Stimulated activated CD8-positive, alpha-beta memory T cell treated with anti-CD3 and anti-CD28 coated beads, Interleukin-12 subunit alpha, Interleukin-12 subunit beta, amount 100 ng/mL, for 24 hours (primary cell): Measurements from ENCODE around the gene PLEKHA5.
"Not testable (repeated sequence)": the region's sequence is repeated elsewhere in the genome, so short reads cannot be mapped to it uniquely, and the experiment has no call there.

Experiments
- DNase-seq: peaks from one replicate; pipeline ENCODE4 v3.0.0-alpha.2; 2020; ENCODE audit errors: extremely low read depth

PLEKHA5 gene

GRCh38 chr12:19169222-19169621, 39.7 kb downstream of the PLEKHA5 start:
- no peak for DNase-seq

GRCh38 chr12:19170286-19170685, 40.8 kb downstream of the PLEKHA5 start:
- not testable (repeated sequence) for DNase-seq

DNA sequence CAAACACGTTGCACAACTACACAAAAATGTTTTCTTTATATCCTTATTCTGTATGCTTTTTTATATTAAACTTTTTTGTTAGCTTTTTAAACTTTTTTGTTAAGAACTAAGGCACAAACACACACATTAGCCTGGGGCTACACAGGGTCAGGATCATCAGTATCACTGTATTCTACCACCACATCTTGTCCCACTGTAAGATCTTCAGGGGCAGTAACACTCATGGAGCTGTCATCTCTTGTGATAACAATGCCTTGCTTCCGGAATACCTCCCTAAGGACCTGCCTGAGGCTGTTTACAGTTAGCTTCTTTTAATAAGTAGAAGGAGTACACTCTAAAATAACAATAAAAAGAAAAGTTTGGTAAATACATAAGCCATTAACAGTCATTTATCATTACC, 42.2 kb downstream of the PLEKHA5 start:
- DNase-seq = no peak

DNA sequence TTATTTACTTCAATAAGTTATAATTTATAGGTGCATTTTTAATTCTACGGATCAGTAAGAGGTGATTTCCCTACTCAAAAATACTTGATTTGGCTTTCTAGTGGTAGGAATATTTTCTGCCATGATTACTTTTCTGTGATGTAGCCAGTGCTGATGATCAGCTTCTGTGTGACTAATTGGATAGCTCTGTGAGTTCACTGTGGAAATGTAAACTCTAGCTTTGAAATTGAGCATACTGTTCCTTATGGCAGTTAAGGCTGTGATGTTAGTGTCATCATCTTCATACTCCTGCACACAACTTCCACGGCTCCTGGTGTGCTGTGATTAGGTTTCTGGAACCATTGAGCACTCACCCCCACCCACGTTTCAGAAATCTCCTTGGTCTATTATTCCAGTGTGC, 48.2 kb downstream of the PLEKHA5 start:
- no peak for DNase-seq

GRCh38 chr12:19179986-19180385, 50.5 kb downstream of the PLEKHA5 start:
- no peak for DNase-seq

DNA sequence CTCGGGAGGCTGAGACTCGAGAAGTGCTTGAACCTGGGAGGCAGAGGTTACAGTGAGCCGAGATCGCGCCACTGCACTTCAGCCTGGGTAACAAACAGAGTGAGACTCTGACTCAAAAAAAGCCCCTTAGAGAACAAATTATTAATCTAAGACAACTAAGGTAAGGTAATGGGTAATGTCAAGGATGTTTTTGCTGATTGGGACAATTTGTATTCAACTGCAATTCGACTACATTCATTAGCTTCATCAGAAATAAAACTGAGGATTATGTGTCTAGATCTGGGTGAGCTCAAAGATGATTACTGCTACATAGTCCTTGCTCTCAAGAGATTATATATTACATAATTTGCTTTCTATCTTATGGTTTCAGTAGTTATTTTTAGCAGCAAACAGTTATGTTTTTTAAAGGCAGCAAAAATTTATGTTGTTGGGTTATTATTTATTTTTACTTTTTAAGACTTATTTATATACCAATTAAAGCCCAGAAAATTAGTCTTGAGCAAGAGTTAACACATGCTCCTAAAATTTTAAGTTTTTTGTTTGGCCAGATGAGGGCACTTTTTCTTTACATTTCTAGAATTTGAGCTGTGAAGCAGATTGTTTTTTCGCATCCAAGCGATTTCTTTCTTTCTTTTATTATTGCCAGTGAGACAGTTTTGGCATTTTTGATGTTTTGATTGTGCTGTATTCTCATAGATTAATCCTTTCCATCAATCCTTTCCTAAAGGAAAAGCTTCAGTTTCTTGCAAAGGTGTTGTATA, 52.3 kb downstream of the PLEKHA5 start:
- DNase-seq = no peak

DNA sequence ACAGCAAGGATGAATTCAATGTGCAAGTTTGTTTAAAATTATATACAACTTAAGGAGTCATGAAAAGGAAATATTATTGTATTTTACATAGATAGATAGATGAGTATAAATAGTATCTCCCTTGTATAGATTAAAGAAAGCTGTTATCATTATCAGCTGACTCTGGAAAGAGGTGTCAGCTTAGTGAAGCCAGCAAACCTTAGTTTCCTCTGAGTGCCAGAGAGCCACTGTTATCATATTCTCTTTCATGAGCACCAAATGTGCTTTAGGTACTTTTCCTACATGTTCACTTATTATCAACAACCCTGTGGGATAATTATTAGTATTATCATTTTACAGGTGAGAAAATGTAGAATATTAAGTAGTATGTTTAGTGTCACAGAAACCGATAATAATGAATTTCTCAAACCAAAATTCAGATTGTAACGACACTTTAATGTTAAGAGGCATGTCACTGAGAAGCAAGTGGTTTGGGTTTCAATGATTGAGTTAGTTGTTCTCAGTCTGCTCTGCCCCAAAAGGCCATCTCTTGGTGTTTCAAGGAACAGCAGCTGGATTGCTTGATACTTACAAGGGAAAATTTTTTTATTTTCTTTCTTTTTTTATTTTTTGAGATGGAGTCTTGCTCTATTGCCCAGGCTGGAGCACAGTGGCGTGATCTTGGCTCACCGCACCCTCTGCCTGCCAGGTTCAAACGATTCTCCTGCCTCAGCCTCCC, 53.7 kb downstream of the PLEKHA5 start:
- DNase-seq = no peak

DNA sequence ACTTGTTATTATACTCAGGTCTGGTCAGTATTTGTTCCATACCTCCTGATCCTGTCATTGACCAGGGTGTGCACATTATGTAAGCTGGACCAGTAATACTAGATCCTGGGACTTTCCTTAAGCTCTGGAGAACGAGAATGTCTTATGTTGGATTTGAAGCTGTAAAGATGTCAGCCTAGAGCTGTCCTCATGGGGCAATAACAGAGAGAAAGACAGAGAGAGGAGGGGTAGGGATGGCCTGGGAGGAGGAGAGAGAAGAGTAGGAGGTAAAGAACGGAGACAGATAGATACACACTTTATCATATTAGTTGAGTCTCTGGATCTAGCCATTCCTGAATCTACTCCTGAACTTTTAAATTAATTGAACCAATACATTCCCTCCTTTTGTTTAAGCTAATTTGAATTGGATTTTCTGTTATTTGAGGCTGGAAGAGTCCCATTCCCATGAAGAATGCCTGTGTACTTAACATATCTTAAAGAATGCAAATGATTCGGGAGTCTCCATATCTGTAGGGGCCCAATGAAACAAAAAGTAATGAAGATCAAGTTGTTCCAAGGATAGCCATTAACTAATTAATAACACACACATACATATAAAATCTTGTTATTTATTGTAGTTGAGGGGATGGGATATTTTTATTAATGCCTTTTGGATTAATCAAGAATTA, 55.9 kb downstream of the PLEKHA5 start:
- DNase-seq = no peak

DNA sequence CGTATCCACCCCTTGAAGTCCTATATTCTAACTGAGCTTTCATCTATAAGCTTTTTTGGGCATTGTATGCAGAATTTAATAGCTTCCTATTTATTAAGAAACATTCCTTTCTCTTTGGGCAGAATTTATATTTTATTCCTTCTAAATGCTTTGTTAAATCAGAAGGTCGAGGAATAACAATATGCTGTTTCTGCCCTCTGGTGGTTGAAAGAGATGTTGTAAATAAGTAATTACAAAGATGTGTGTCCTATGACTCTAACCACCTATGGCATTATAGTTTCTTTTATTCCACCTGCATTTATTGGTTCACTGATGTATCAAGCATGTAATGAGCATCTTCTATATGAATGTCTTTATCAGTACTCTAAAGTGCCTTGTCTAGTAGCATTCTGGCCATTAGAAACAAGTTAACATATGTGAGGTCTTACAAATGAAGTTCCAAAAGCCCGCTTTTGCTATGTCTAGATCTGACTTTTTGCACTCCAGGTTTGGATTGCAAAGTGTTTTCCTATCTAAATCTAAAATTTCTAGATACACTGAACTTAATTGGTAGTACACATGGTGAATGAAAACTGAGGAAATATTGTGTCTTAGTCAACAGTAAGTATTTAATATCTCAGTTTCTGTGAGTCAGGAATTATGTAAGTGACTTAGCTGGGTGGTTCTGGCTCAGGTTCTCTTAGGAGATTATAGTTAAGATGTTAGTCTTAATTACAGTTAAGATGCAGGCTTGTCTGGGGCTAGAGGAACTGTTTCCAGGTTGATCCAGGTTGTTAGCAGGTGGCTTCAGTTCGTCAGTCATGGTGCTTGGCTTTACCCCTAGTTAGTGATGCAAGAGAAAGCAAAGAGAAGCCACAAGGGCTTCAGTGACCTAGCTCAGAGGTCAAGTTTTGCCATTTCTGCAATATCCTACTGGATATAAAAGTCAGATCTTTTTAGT, 57.5 kb downstream of the PLEKHA5 start:
- DNase-seq = no peak

GRCh38 chr12:19189522-19189921, 60.0 kb downstream of the PLEKHA5 start:
- DNase-seq = no peak

DNA sequence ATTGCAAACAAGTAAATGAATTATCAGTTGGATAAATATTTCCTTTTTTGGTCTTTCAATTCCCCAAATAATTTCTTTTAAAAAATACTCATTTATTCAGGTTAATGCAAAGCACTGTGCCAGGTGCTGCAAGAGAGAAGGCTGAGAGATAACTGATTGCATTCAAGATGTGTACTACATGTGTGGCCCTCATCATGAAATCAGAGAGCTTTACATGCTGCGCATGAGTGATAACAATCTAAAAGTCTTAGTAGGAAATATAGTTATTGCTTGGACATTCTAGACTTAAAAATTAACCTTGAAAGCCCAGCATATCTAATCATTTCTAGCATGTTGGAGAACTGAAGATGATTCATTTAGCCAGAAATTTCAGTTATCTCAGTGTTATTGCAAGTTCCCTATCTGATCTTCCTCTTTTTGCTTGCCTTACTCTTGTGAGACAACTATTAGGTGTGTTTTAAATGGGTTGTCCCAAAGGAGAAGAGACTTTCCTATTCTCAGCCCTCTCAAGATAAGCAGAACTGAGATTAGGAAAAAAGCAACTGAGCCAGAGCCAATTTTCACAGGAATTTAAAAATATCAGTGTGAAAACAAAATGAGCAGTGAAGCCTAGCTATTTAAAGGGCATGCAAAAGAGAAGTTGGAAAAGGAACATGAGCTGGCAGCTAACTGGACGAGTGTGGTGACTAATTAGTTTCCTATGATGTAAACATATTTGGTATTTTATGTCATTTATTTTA, 60.9 kb downstream of the PLEKHA5 start:
- no peak for DNase-seq

- DNase-seq = no peak
Observed at GRCh38 chr12:19191089-19191488, 61.6 kb downstream of the PLEKHA5 start.

GRCh38 chr12:19191563-19191962, 62.0 kb downstream of the PLEKHA5 start:
- no peak for DNase-seq

DNA sequence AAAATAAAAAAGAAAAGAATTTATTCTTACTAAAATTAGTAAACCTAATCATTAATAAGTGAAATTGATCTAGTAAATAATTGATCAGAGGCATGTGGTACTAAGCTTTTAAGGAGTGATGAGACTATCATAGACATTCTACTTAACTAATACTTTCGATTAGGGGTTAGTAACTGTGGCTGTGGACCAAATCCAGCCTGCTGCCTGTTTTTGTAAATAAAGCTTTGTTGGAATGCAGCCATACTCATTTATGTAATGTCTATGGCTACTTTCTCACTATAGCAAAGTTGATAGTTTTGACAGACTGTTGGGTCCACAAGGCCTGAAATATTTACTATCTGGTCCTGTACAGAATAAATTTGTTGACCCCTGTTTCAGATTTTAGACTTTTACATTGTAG, 63.2 kb downstream of the PLEKHA5 start:
- no peak for DNase-seq

DNA sequence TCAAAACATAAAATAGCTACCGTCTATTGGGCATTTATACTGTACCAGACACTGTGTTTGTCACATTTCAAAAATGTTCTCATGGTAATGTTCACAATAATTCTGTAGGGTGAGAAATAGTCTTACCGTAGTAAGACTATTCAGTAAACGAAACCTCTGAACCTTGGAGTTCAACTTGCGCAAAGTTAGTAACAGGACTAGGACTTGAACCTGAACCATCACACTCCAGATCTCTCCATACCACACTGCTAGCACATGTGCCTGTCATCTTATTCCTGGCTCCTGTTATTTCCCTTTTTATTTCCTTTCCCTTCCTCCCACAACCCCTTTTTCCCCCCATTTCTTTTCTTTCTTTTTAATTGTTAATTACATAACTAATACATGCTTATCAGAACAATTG, 65.4 kb downstream of the PLEKHA5 start:
- no peak for DNase-seq

GRCh38 chr12:19196959-19197630, 67.6 kb downstream of the PLEKHA5 start:
- no peak for DNase-seq

DNA sequence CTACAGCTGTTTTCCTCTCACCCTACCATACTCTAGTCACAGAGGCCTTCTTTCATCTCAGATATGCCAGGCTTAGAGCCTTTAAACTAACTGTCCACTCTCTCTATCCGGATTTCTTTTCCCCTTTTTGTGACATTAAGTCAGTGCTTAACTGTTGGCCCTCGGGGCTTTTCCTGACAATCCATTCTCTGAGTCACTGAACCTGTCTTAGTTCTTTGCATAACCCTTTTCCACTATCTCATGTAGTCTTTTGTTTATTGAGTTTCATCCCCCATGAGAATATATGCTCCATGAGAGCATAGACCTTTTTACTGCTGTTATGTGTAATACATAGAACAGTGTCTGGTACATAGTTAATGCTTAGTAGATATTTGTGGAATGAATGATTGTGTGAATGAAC, 68.7 kb downstream of the PLEKHA5 start:
- DNase-seq = no peak

DNA sequence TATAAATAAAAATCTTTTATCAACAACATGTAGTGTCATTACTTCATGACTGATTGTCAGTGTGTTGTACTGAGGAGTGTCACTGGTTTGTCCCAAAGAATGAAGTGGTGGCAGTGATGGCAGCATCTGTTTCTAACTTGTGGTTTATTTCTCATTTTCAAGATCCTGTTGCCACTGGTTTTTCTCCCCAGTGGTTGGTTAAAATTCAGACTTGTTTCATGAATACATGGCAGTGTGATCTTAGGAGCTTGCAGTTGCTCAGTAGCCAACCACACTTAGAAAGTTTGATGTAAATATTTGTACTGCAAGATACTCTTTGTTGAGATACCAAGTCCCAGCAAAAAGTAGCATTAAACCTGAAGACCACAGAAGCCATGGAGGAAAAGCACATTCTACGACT, 69.8 kb downstream of the PLEKHA5 start:
- no peak for DNase-seq

- no peak for DNase-seq
Observed at GRCh38 chr12:19200261-19200660, 70.7 kb downstream of the PLEKHA5 start.

GRCh38 chr12:19201661-19202060, 72.1 kb downstream of the PLEKHA5 start:
- DNase-seq = no peak

DNA sequence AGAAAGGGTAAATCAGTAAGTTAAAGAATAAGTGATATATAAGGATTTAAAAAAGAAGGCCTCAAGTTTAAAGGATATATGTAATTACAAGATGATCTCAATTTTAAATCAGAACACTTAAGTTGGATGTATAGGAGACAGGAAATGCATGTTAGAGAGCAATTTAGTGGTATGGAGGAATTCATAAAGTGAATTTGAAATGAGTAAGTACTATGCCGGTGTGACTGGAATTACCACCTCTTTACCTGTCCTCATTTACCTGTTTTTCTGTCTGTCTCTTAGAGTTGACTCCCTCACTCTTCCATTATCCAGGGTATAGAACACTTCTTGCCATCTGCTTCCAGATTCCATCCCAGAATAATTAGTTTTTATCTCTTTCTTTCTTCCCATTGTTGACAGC, 73.5 kb downstream of the PLEKHA5 start:
- DNase-seq = no peak
